NCI-H345 (cell line): ENCODE results near the gene PTPRN2.
"Not testable (repeated sequence)": the region's sequence is repeated elsewhere in the genome, so short reads cannot be mapped to it uniquely, and the experiment has no call there.

Experiments used
- DNase-seq: peaks from one replicate; lab custom pipeline; 2025; lab: John Stamatoyannopoulos, UW

The PTPRN2 gene

GRCh38 chr7:158301207-158301606 lies 286.4 kb downstream of the PTPRN2 start:
- DNase-seq, result no peak

GRCh38 chr7:158300427-158300826 lies 287.2 kb downstream of the PTPRN2 start:
- DNase-seq, result no peak

- no peak for DNase-seq
These were observed 288.0 kb downstream of the PTPRN2 start for GRCh38 chr7:158299607-158300006.

- no peak for DNase-seq
These were observed 290.9 kb downstream of the PTPRN2 start for GRCh38 chr7:158296798-158297104.

GRCh38 chr7:158295966-158296797 lies 291.4 kb downstream of the PTPRN2 start:
- DNase-seq, result no peak

GRCh38 chr7:158294468-158295215 lies 293.0 kb downstream of the PTPRN2 start:
- not testable (repeated sequence) for DNase-seq

GRCh38 chr7:158292948-158293347 lies 294.7 kb downstream of the PTPRN2 start:
- no peak for DNase-seq

- DNase-seq, result no peak
These were observed 295.6 kb downstream of the PTPRN2 start for GRCh38 chr7:158291998-158292397.

- no peak for DNase-seq
These were observed 297.7 kb downstream of the PTPRN2 start for GRCh38 chr7:158289761-158290523.

GRCh38 chr7:158289231-158289630 lies 298.4 kb downstream of the PTPRN2 start:
- no peak for DNase-seq

- DNase-seq, result no peak
These were observed 301.4 kb downstream of the PTPRN2 start for GRCh38 chr7:158286210-158286609.

- peak; percentile 10 for DNase-seq
These were observed 302.2 kb downstream of the PTPRN2 start for GRCh38 chr7:158285383-158285770.

GRCh38 chr7:158284617-158285382 lies 302.8 kb downstream of the PTPRN2 start:
- no peak for DNase-seq

GRCh38 chr7:158284121-158284520 lies 303.5 kb downstream of the PTPRN2 start:
- DNase-seq, result no peak

- DNase-seq, result peak; percentile 75
These were observed 304.3 kb downstream of the PTPRN2 start for GRCh38 chr7:158283016-158283974.

GRCh38 chr7:158282461-158283001 lies 305.1 kb downstream of the PTPRN2 start:
- no peak for DNase-seq

- no peak for DNase-seq
These were observed 306.2 kb downstream of the PTPRN2 start for GRCh38 chr7:158281441-158281840.

- no peak for DNase-seq
These were observed 307.0 kb downstream of the PTPRN2 start for GRCh38 chr7:158280448-158281144.

GRCh38 chr7:158279539-158280447 lies 307.8 kb downstream of the PTPRN2 start:
- DNase-seq, result no peak
